ENCODE data around the gene CMTM4. TPM values are rescaled to one million over a fixed set of nuclear protein-coding genes. Genes with fewer than 3 reads are reported as not detected.
A peak's percentile ranks its signal among the peaks of the same experiment; 100 is the strongest.

Gene CMTM4
- total RNA-seq, 6 experiments from 2014 or later: 5.1 to 14.8 (median 8.0) TPM

DNA sequence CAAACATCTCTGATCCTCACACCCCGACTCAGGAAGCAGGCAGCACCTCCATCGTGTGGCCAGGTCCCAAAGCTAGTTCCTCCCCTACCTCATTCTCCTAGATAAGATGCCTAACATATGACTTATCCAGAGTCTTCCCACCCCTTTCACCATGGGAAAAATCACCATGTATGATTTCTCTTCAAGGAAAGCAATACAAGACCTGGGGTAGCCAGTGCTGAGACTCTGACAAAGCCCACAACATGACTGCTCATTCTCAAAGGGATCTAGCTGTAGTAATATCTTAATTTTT, 45.1 kb downstream of the CMTM4 start:
- ATAC-seq (no peak), DNase-seq (no peak)
- Histone ChIP-seq H3K27me3 (no peaks in the 10 kb centered on the region), H3K27ac (no peak overlapping the region), H3K4me1 (peaks cover 0 to 14% (median 3%) of the 10 kb centered on the region in 4 donors), H3K9me3 (no peaks in the 10 kb centered on the region), H3K36me3 (no peaks in the 10 kb centered on the region), H3K4me3 (no peak overlapping the region)
- intact Hi-C loops (cut with DNase I): no loop called here
- no CpG with 5 or more reads among the region's 2 CpGs for WGBS (ENCODE audit: insufficient coverage, low coverage, low lambda C conversion rate, missing lambda C conversion rate)
- TF ChIP-seq POLR2A (IDR thresholded peaks at IDR 0.05): no peak
- TF ChIP-seq, protein P1, sequence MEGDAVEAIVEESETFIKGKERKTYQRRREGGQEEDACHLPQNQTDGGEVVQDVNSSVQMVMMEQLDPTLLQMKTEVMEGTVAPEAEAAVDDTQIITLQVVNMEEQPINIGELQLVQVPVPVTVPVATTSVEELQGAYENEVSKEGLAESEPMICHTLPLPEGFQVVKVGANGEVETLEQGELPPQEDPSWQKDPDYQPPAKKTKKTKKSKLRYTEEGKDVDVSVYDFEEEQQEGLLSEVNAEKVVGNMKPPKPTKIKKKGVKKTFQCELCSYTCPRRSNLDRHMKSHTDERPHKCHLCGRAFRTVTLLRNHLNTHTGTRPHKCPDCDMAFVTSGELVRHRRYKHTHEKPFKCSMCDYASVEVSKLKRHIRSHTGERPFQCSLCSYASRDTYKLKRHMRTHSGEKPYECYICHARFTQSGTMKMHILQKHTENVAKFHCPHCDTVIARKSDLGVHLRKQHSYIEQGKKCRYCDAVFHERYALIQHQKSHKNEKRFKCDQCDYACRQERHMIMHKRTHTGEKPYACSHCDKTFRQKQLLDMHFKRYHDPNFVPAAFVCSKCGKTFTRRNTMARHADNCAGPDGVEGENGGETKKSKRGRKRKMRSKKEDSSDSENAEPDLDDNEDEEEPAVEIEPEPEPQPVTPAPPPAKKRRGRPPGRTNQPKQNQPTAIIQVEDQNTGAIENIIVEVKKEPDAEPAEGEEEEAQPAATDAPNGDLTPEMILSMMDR (IDR thresholded peaks at IDR 0.05): no peak

DNA sequence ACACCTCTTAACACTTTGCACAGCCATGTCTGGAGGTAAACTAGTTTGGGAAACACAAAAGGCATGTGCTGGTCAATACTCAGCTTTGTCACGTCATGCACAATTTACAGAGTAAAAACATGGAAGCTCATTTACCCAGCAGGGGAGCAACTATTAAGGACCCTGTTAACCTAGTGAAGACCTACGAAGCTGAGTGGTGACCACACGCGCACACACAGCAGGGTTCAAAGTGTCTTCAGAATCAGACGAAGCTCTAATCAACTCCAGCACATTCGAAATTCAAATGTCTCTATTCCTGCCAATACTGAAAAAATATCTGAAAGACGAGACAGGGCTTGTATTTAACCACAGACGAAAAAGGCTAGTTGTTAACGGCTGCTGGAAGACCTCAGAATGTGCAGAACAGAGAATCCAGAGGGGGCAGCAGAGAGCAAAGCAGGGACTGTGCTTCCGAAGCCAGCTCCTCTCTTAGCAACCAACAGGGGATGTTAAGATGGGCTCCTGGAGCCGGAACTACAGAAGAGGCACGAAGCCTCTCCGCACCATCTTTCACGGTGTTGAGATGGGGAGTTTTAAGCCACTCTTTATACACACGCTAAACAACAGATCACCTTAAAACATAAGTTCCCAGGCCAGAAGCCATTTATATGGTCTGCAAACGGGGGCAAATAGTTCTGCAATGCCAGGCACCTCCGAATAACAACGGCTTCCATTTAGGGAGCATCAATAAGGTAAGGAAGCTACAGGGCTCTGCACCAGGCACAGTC, 45.7 kb downstream of the CMTM4 start:
- TF ChIP-seq POLR2A (IDR thresholded peaks at IDR 0.05): no peak
- TF ChIP-seq, protein P1 (IDR thresholded peaks at IDR 0.05): peak; percentile 76 to 94 (median 93)
- intact Hi-C loops (cut with DNase I): no loop called here

DNA sequence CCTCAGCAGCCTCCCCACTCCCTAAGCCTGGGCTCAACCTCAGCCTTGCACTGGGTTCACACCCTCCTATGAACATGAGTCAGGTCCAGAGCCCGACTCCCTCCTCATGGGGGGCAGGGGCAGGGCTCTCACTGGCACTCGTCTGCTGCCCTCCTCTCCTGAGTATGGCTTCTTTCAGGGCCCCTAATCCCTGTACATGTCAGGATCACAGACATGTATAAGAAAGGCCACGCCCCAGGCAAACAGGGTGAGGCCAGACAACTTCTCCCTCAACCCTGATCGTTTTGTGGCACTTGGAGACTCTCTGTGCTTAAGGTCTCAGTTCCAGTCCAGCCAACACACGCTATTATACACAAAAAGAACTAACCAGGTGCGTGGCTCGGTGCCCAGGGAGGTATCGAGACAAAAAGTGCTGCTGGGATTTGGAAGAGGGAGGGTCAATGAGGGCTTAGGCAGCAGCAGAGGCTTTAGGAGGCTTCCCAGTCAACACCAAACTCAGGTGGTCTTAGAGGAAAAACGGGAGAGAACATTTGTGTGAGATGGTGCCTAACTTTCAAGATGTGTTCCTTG, 46.8 kb downstream of the CMTM4 start:
- ATAC-seq (peak in 1 of 4 donors; percentile 11), DNase-seq (no peak)
- TF ChIP-seq POLR2A (IDR thresholded peaks at IDR 0.05): no peak
- TF ChIP-seq, protein P1 (IDR thresholded peaks at IDR 0.05): no peak
- 77% methylated on average over 9 of the region's 9 CpGs for whole genome bisulfite sequencing (ENCODE audit: insufficient coverage, low coverage, low lambda C conversion rate, missing lambda C conversion rate)
- no peaks in the 10 kb centered on the region for H3K27me3 ChIP-seq
- H3K36me3 ChIP-seq: no peaks in the 10 kb centered on the region
- H3K27ac ChIP-seq: no peak overlapping the region
- peaks cover 0 to 14% (median 3%) of the 10 kb centered on the region in 4 donors for H3K4me1 ChIP-seq
- H3K4me3 ChIP-seq: no peak overlapping the region
- intact Hi-C loops (cut with DNase I): no loop called here
- no peaks in the 10 kb centered on the region for H3K9me3 ChIP-seq

More for the DNA sequence above, 45.7 kb downstream of the CMTM4 start:
- H3K27me3 ChIP-seq: no peaks in the 10 kb centered on the region
- H3K4me3 ChIP-seq: no peak overlapping the region
- no peaks in the 10 kb centered on the region for H3K36me3 ChIP-seq
- peaks cover 0 to 14% (median 3%) of the 10 kb centered on the region in 4 donors for H3K4me1 ChIP-seq
- ATAC-seq (peak; percentile 92 to 97 (median 94)), DNase-seq (peak; percentile 62 to 78 (median 65))
- no peak overlapping the region for H3K27ac ChIP-seq
- no peaks in the 10 kb centered on the region for H3K9me3 ChIP-seq
- 22% methylated on average over 16 of the region's 18 CpGs for WGBS (ENCODE audit: insufficient coverage, low coverage, low lambda C conversion rate, missing lambda C conversion rate)

GRCh38 chr16:66649167-66649566, 47.4 kb downstream of the CMTM4 start:
- no peaks in the 10 kb centered on the region for H3K9me3 ChIP-seq
- no peak for ATAC-seq
- H3K27me3 ChIP-seq: no peaks in the 10 kb centered on the region
- TF ChIP-seq, protein P1 (IDR thresholded peaks at IDR 0.05): no peak
- TF ChIP-seq POLR2A (IDR thresholded peaks at IDR 0.05): no peak
- peaks cover 0 to 10% (median 2%) of the 10 kb centered on the region in 4 donors for H3K4me1 ChIP-seq
- intact Hi-C loops (cut with DNase I): no loop called here
- H3K36me3 ChIP-seq: no peaks in the 10 kb centered on the region
- DNase-seq: no peak
- WGBS (ENCODE audit: insufficient coverage, low coverage, low lambda C conversion rate, missing lambda C conversion rate): 80% methylated on average over 1 of the region's 2 CpGs
- no peak overlapping the region for H3K4me3 ChIP-seq
- no peak overlapping the region for H3K27ac ChIP-seq
